Neural progenitor cell (in vitro differentiated cells): ENCODE results near the gene SIM2. TPM values are rescaled to one million over a fixed set of nuclear protein-coding genes. Genes with fewer than 3 reads are reported as not detected.
A peak's percentile ranks its signal among the peaks of the same experiment; 100 is the strongest.

ENCODE experiments used
- DNase-seq: peaks from one replicate; pipeline ENCODE4 v3.0.0-alpha.2; 2016; ENCODE audit warnings: low spot score
- H2AFZ ChIP-seq: fragments of 200-600 bp; sonication (generic); replicated peaks from 2 replicates; pipeline ENCODE4 v1.6.1; 2016; ENCODE audit warnings: antibody characterized with exemption
- H3F3A ChIP-seq: fragments of 200-600 bp; sonication (generic); 2 replicates; pipeline ENCODE4 v1.6.1; 2016; ENCODE audit warnings: antibody characterized with exemption, low read depth
- H3K27ac ChIP-seq: fragments of 200-600 bp; sonication (generic); 2 replicates; pipeline ENCODE4 v1.5.1; 2016; ENCODE audit warnings: mild to moderate bottlenecking
- H3K27me3 ChIP-seq: fragments of 200-600 bp; sonication (generic); 2 replicates; pipeline ENCODE4 v1.6.1; 2016; ENCODE audit warnings: mild to moderate bottlenecking, moderate library complexity
- H3K36me3 ChIP-seq: fragments of 200-600 bp; sonication (generic); 2 replicates; pipeline ENCODE4 v1.5.1; 2016
- H3K4me1 ChIP-seq: fragments of 200-600 bp; sonication (generic); 2 replicates; pipeline ENCODE4 v1.6.1; 2016; ENCODE audit warnings: mixed run types
- H3K4me2 ChIP-seq: fragments of 200-600 bp; sonication (generic); 2 replicates; pipeline ENCODE4 v1.6.1; 2016
- H3K4me3 ChIP-seq: fragments of 200-600 bp; sonication (generic); 2 replicates; pipeline ENCODE4 v1.5.1; 2016
- H3K79me2 ChIP-seq: fragments of 200-600 bp; sonication (generic); 2 replicates; pipeline ENCODE4 v1.6.1; 2016; ENCODE audit warnings: low read depth
- H3K9ac ChIP-seq: fragments of 200-600 bp; sonication (generic); 2 replicates; pipeline ENCODE4 v1.6.1; 2016
- H3K9me3 ChIP-seq: fragments of 200-600 bp; sonication (generic); 2 replicates; pipeline ENCODE4 v1.5.1; 2016; ENCODE audit warnings: low read depth
- H4K20me1 ChIP-seq: fragments of 200-600 bp; sonication (generic); 2 replicates; pipeline ENCODE4 v1.6.1; 2016; ENCODE audit warnings: low read depth
- H3K27ac Mint-ChIP-seq: 3 replicates; pipeline ENCODE4 v1.8.0; 2021; ENCODE audit warnings: mixed read lengths
- H3K27me3 Mint-ChIP-seq: 2 replicates; pipeline ENCODE4 v1.8.0; 2022; ENCODE audit warnings: low read depth, mild to moderate bottlenecking, inconsistent platforms, moderate library complexity, mixed read lengths; ENCODE audit not compliant: insufficient read depth
- H3K36me3 Mint-ChIP-seq: 3 replicates; pipeline ENCODE4 v1.8.0; 2021; ENCODE audit warnings: mixed read lengths
- H3K4me1 Mint-ChIP-seq: 3 replicates; pipeline ENCODE4 v1.8.0; 2021; ENCODE audit warnings: mixed read lengths
- H3K4me3 Mint-ChIP-seq: 3 replicates; pipeline ENCODE4 v1.8.0; 2021; ENCODE audit warnings: mild to moderate bottlenecking, moderate library complexity, mixed read lengths
- H3K9me3 Mint-ChIP-seq: 3 replicates; pipeline ENCODE4 v1.8.0; 2020; ENCODE audit warnings: mixed read lengths
- CTCF ChIP-seq: fragments of 200-600 bp; sonication (generic); IDR thresholded peaks from 2 replicates; pipeline ENCODE4 v1.5.1; 2017; ENCODE audit warnings: antibody characterized with exemption, mild to moderate bottlenecking
- EZH2 ChIP-seq: fragments of 200-600 bp; sonication (generic); IDR thresholded peaks from 2 replicates; pipeline ENCODE4 v1.6.1; 2017; ENCODE audit warnings: antibody characterized with exemption, mild to moderate bottlenecking, moderate library complexity
- EZH2phosphoT487 ChIP-seq: fragments of 200-600 bp; sonication (generic); IDR thresholded peaks from 2 replicates; pipeline ENCODE4 v1.6.1; 2017; ENCODE audit warnings: antibody characterized with exemption
- total RNA-seq: library from RNA; depleted of rRNA; stranded (reverse); fragments of >200 nt; gene quantifications from 2 replicates; pipeline ENCODE4 v1.2.3, GENCODE V29; 2015; ENCODE audit warnings: low replicate concordance

The SIM2 gene
- total RNA-seq, 1 donor from 2014 or later = not detected

- Histone ChIP-seq H3K4me1 (peaks cover 25% of the 10 kb centered on the region), H3K27ac (no peak overlapping the region), H3K4me2 (peak overlapping the region; percentile 70), H2AFZ (no peak overlapping the region), H3K36me3 (no peaks in the 10 kb centered on the region), H3K79me2 (no peaks in the 10 kb centered on the region), H3K4me3 (peak overlapping the region; percentile 28), H3K27me3 (peaks cover 100% of the 10 kb centered on the region), H3K9me3 (no peaks in the 10 kb centered on the region), H3F3A (peaks cover 20% of the 10 kb centered on the region), H4K20me1 (peaks cover 81% of the 10 kb centered on the region), H3K9ac (no peak overlapping the region)
- DNase-seq = peak; percentile 62
- TF ChIP-seq EZH2phosphoT487 = peak; percentile 86
- TF ChIP-seq CTCF = no peak
- peak; percentile 97 for TF ChIP-seq EZH2
- H3K27ac Mint-ChIP-seq = no peak overlapping the region
- peaks cover 2% of the 10 kb centered on the region for H3K36me3 Mint-ChIP-seq
- H3K4me1 Mint-ChIP-seq = peaks cover 30% of the 10 kb centered on the region
- H3K4me3 Mint-ChIP-seq = peak overlapping the region; percentile 71
- no peaks in the 10 kb centered on the region for H3K9me3 Mint-ChIP-seq
- peaks cover 85% of the 10 kb centered on the region for H3K27me3 Mint-ChIP-seq
Observed at GRCh38 chr21:36693489-36694030, 5.4 kb upstream of the SIM2 start.

- Histone ChIP-seq H3K9me3 (no peaks in the 10 kb centered on the region), H3F3A (peaks cover 20% of the 10 kb centered on the region), H3K4me3 (no peak overlapping the region), H3K9ac (no peak overlapping the region), H3K79me2 (no peaks in the 10 kb centered on the region), H3K4me1 (peaks cover 28% of the 10 kb centered on the region), H2AFZ (no peak overlapping the region), H3K4me2 (peak overlapping the region; percentile 5), H3K36me3 (no peaks in the 10 kb centered on the region), H3K27ac (no peak overlapping the region), H3K27me3 (peaks cover 100% of the 10 kb centered on the region), H4K20me1 (peaks cover 84% of the 10 kb centered on the region)
- Mint-ChIP-seq H3K36me3 (peaks cover 2% of the 10 kb centered on the region), H3K27me3 (peaks cover 85% of the 10 kb centered on the region), H3K4me3 (peak overlapping the region; percentile 71), H3K9me3 (no peaks in the 10 kb centered on the region), H3K27ac (no peak overlapping the region), H3K4me1 (peaks cover 30% of the 10 kb centered on the region)
- TF ChIP-seq EZH2phosphoT487 = no peak
- TF ChIP-seq EZH2 = peak; percentile 52
- DNase-seq = peak; percentile 56
Observed at GRCh38 chr21:36694031-36694515, 4.8 kb upstream of the SIM2 start.

GRCh38 chr21:36694593-36695282 lies 4.2 kb upstream of the SIM2 start:
- Histone ChIP-seq H2AFZ (no peak overlapping the region), H3K36me3 (no peaks in the 10 kb centered on the region), H3K27me3 (peaks cover 100% of the 10 kb centered on the region), H3F3A (peaks cover 20% of the 10 kb centered on the region), H3K9me3 (no peaks in the 10 kb centered on the region), H3K79me2 (no peaks in the 10 kb centered on the region), H3K4me1 (peaks cover 35% of the 10 kb centered on the region), H3K27ac (no peak overlapping the region), H3K4me3 (no peak overlapping the region), H3K9ac (no peak overlapping the region), H4K20me1 (peaks cover 90% of the 10 kb centered on the region), H3K4me2 (peak overlapping the region; percentile 5)
- H3K27me3 Mint-ChIP-seq = peaks cover 85% of the 10 kb centered on the region
- H3K4me3 Mint-ChIP-seq = no peak overlapping the region
- peak; percentile 24 for DNase-seq
- H3K27ac Mint-ChIP-seq = no peak overlapping the region
- no peaks in the 10 kb centered on the region for H3K9me3 Mint-ChIP-seq
- no peak for TF ChIP-seq CTCF
- no peak for TF ChIP-seq EZH2
- TF ChIP-seq EZH2phosphoT487 = no peak
- peaks cover 30% of the 10 kb centered on the region for H3K4me1 Mint-ChIP-seq
- H3K36me3 Mint-ChIP-seq = peaks cover 2% of the 10 kb centered on the region

- H3K4me1 ChIP-seq = peaks cover 40% of the 10 kb centered on the region
- TF ChIP-seq EZH2phosphoT487 (peak; percentile 48), CTCF (no peak), EZH2 (no peak)
- H3K9me3 ChIP-seq = no peaks in the 10 kb centered on the region
- Mint-ChIP-seq H3K4me1 (peaks cover 34% of the 10 kb centered on the region), H3K9me3 (no peaks in the 10 kb centered on the region), H3K27ac (no peak overlapping the region), H3K27me3 (peaks cover 84% of the 10 kb centered on the region), H3K36me3 (peaks cover 2% of the 10 kb centered on the region), H3K4me3 (peak overlapping the region; percentile 21)
- H2AFZ ChIP-seq = no peak overlapping the region
- no peak overlapping the region for H3K9ac ChIP-seq
- no peak overlapping the region for H3K4me3 ChIP-seq
- no peak overlapping the region for H3K27ac ChIP-seq
- H3K4me2 ChIP-seq = no peak overlapping the region
- H3F3A ChIP-seq = peaks cover 20% of the 10 kb centered on the region
- DNase-seq = peak; percentile 8
- peaks cover 95% of the 10 kb centered on the region for H4K20me1 ChIP-seq
- H3K27me3 ChIP-seq = peaks cover 100% of the 10 kb centered on the region
- no peaks in the 10 kb centered on the region for H3K36me3 ChIP-seq
- no peaks in the 10 kb centered on the region for H3K79me2 ChIP-seq
Observed at GRCh38 chr21:36695283-36695634, 3.7 kb upstream of the SIM2 start.
